ENCODE measurements around the gene CFD.
"Not testable (repeated sequence)": the region's sequence is repeated elsewhere in the genome, so short reads cannot be mapped to it uniquely, and the experiment has no call there.

Gene CFD

DNA sequence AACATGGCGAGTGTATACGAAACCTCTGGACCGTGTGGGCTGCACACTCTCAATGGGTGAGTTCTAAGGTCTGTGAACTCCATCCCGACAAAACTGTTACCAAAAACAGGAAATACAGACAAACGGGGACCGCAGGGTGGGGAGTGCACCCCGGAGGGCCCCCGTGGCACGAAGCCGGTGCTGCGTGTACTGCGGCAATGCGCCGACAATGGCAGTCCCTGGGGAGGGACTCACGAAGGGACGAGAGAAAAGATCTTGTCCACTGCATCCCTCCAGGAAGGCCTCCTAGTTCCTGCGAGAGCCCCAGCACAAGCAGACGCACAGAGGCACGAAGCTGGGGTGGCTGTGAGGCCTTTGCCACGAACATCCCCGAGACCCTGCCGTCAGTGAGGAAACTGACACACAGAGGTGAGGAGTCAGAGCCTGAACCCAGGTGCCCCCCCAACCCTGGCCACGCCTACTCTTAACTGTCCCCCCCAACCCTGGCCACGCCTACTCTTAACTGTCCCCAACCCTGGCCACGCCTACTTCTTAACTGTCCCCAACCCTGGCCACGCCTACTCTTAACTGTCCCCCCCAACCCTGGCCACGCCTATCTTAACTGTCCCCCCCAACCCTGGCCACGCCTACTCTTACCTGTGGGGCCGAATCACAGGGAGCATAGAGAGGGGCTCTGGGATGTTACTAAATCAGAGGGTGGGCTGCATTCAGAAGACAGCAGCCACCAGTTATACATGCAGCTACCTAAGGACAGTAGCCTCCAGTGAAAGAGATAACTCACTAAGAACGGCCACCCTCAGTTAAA is 29.3 kb downstream of the CFD start:
- no peak for DNase-seq (ENCODE audit: low read depth in 2 of 2)

DNA sequence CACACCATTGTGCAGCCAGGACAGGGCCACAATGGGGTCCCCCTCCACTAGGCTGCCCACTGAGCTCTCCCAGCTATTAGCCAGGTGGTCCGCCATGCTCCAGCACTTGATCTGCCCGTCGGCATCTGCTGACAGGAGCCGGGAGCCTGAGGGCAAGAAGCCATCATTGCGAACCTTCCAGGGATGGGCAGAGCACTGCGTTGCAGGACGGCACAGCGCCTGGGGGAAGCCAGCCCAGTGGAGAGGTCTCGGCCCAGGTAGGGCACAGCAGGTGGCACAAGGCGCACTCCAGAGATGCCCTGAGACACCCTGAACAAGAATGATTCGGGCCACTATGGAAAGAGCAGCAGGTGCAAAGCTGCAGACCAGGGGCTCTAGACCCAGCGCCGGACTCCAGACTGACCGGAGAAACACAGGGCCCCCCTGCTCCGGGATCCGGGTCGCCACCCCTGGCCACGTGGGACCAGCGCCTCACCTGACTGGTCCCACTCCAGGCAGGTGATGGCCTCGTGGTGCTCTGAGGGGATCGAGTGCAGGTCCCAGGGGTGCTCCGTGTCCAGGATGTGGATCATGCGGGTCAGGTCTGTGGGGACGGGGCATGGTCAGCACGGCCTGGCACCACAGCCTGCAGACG is 30.3 kb downstream of the CFD start:
- no peak for DNase-seq (ENCODE audit: low read depth in 2 of 2)

DNA sequence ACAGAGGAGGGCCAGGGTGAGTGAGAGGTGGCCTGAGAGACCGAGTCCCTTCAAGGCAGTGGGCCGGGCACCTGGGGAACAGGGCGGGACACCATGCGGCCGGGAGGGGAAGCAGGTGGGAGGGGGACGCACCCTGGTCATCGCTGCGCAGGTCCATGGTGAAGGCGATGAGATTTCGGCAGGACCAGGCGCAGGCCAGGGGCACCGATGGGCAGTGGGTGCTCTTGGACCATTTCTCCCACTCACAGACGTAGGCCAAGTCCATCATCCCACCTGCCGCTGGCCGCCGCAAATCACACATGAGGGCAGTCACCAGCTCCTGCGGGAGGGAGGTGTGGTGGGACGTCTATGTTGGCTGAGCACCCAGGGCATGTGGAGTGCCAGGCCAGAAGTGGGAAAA is 31.4 kb downstream of the CFD start:
- no peak for DNase-seq (ENCODE audit: low read depth in 2 of 2)

DNA sequence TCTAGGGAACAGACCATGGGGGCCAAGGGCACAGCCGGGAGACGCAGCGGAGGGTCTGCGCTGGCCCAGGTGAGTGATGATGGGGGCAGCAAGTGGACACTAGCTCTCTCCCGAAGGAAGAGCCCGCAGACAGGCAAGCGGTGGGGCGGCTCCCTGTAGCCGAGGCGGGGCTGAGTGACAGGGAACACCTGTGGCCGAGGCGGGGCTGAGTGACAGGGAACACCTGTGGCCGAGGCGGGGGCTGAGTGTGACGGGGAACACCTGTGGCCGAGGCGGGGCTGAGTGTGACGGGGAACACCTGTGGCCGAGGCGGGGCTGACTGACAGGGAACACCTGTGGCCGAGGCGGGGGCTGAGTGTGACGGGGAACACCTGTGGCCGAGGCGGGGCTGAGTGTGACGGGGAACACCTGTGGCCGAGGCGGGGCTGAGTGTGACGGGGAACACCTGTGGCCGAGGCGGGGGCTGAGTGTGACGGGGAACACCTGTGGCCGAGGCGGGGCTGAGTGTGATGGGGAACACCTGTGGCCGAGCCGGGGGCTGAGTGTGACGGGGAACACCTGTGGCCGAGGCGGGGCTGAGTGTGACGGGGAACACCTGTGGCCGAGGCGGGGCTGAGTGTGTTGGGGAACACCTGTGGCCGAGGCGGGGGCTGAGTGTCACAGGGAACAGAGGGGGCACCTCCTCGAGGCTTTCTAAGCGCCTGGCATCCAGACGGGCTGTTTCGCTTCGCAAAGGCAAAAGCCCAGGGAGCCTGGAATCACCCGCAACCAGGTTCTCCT is 32.1 kb downstream of the CFD start:
- DNase-seq (ENCODE audit: low read depth in 2 of 2), result not testable (repeated sequence)

DNA sequence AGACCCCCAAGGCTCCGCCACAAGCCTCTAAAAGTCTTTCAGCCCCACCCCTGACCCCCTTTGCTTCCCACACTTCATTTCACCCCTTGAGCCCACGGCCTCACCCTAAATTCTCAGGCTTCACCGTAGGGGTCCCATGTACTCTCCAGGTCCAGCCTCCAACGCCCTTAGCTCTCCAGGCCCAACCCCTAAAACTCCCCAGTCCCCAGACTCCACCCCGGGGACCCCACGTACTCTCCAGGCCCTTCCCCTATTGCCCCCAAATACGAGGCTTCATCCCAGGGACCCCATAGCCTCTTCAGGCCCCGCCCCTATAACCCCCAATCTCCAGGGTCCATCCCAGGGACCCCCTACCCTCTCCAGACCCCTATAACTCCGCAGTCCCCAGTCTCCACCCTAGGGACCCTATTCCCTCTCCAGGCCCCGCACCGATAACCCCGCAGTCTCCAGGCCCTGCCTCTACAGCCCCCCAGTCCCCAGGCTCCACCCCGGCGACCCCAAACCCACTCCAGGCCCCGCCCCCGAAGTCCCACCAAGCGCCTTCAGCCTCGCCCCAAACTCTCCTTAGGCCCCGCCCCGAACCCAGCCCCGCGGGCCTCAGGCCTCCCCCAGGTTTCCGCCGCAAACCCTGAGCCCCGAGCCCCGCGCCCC is 32.9 kb downstream of the CFD start:
- DNase-seq (ENCODE audit: low read depth in 2 of 2), result no peak

DNA sequence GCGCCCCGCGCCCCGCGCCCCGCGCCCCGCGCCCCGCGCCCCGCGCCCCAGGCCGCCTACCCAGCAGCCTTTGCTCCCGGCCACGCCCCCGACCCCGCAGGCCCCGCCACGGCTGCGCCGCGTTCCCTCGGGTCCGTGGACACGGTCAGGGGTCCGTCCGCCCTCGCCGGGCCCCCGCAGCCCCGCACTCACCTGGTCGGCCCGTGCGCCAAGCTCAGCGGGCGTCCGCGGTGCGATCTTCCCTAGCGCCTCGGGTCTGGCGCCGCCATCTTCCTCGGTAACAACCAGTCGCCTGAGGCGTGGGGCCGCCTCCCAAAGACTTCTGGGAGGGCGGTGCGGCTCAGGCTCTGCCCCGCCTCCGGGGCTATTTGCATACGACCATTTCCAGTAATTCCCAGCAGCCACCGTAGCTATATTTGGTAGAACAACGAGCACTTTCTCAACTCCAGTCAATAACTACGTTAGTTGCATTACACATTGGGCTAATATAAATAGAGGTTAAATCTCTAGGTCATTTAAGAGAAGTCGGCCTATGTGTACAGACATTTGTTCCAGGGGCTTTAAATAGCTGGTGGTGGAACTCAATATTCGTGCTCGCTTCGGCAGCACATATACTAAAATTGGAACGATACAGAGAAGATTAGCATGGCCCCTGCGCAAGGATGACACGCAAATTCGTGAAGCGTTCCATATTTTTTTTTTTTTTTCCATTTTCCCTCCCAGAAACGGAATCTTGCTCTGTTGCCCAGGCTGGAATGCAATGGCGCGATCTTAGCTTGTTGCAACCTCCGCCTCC is 33.6 kb downstream of the CFD start, which contains the start of the genes MED16 and RNU6-9:
MED16 (minus strand) TSS at position 294 of the 796 bp plus-strand sequence. CDS start 2,056 bp downstream, outside the sequence.
RNU6-9 (plus strand) TSS at position 591 of the 796 bp plus-strand sequence.
- peak; percentile 79 to 85 for DNase-seq (ENCODE audit: low read depth in 2 of 2)

DNA sequence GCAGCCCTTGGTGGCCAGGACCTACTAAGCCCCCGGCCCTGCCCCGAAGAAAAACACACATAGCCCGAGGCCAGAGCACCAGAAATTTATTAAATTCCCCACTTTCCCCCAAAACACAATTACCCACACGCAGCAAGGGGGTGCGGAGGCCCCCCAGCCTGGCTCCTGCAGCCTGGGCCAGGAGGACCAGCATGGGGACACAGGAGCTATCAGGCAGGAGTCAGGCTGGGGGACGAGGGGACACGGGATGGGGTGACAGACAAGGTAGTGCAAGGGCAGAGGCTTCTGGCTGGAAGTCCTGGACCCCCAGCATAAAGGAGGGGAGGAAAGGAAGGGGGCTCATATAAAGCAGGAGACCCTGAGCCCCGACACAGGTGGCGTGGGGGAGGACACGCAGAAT is 37.0 kb downstream of the CFD start:
- DNase-seq (ENCODE audit: low read depth in 2 of 2), result no peak

DNA sequence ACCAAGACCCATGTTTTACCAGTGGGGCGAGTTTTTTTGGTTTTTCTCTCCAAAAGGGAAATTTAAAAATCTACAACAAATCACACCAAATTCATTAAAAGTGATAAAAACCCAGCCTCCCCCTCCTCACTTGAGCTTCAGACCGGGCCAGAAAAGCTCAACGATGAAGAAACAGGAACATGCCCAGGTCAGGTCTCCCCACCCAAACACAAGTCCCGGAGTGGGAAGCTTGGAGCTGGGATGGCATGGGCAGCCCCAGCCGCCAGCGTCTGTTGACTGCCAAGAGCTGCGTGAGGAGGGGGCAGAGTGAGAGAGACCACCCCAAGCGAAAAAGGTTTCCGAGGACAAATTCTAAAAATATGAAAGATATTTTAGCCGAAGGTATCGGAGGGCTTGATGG is 37.5 kb downstream of the CFD start:
- no peak for DNase-seq (ENCODE audit: low read depth in 2 of 2)

DNA sequence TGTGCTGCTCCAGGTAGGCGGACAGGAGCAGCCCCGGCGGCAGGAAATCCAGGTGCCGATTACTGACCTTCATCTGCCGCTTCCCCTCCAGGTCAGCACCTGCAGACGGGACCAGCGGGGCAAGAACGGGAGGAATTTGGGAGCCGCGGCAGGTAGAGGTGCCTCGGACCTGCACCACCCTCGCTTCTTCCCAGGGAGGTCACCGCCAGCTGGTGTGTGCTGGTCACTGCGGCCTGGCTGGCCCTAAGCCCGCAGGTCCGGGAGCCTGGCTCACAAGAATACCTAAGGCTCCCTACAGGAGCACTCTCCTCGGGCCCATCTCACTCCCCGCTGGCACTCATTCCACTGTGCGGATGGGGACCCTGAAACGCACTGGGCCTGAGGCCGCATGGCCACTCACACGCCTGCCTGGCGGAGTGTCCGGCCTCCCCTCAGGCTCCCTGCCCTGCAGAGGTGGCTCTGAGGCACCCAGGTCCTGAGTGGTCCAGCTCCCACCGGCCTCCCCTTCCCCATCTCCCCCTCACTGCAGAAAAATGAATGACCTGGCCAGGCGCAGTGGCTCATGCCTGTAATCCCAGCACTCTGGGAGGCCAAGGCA is 38.1 kb downstream of the CFD start:
- no peak for DNase-seq (ENCODE audit: low read depth in 2 of 2)

DNA sequence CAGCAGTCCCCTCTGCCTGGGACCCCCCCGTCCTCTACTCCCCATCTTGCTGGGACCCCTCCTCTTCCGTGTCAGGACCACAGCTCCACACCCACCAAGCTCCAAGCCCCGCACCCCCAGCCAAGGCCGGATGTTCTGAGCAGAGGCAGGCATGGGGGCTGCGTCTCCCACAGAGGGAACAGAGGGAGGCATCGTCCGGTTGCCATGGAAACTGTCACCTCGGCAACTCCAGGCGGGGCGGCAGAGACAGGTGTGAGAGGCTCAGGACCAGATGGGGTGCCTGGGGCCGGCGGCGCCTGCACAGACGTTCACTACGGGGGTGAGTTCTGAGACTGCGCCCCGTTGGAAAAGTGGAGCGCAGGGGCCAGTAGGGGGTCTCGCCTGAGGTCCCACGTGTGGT is 39.2 kb downstream of the CFD start:
- DNase-seq (ENCODE audit: low read depth in 2 of 2), result no peak

DNA sequence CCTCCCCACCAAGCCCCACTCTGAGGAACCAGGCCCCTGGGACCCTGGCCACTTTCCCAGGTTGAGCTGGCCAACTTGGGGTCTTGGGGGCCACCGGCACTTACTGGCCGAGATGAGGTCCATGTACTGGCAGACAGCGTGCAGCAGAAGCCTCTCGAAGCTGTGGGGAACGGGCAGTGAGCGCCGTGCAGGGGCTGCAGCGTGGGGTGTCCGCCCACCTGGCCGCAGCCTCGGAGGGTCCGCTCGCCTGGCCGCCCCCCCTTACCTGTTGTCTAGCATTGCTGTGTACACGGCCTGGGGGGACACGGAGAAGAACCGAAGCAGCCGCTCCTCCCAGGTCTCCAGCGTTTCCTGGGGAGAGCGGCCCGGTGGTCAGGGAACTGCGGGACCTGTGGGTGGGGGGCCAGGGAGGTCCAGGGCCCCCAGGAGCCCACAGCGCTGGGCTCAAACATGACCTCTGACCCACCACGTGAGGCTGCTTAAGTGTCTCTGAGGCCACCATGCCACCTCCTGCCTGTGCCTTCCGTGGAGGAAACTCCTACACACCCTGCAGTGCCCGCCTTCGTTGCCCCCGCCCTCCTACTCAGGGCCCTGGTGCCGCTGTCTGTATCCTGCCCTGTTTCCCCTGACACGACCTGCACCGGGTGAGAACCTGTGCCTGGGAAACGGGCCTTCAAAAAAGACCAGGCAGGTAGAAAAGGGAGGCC is 40.0 kb downstream of the CFD start:
- DNase-seq (ENCODE audit: low read depth in 2 of 2), result no peak

DNA sequence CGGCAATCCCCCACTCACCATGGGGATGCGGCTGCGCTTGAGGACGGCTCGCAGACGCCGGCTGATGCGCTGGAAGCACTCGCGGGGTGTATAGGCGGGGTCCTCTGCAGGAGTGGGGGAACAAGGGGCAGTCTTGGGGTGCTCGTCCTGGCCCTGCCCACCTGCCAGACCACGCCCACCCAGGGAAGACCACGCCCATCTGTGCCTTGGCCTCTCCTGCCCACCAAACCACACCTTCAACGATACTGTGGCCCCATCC is 40.5 kb downstream of the CFD start:
- DNase-seq (ENCODE audit: low read depth in 2 of 2), result no peak

DNA sequence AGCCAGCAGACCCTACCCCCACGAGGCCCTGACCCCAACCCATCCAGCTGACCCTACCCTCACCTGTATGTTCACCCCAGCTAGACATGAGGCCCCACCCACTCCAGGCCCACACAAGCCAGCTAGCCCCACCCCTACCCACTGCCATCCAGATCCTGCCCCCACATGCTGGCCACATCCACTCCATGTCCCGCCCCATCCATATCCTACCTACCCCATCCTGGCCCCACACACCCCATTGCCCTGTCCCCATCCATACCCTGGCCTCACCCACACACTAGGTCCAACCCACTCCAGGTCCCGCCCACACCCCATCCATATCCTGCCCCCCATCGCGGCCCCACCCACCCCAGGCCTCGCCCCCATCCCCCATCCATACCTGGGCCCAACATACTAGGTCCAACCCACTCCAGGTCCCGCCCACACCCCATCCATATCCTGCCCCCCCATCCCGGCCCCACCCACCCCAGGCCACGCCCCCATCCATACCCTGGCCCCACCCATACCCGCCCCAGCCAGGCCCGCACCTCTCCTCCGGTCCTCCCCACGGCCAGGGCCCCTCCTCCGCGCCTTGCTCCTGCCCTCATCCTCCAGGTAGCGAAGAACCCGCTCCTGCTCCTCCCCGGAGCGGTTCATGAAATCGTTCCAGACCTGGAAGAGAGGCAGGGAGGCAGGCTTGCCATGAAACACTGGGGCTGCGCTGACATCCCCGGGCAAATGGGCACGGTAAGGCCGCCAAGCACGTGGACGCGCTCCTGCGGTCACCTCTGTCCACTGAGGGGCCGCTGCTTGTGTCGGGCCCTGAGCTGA is 41.0 kb downstream of the CFD start:
- DNase-seq (ENCODE audit: low read depth in 2 of 2), result no peak

DNA sequence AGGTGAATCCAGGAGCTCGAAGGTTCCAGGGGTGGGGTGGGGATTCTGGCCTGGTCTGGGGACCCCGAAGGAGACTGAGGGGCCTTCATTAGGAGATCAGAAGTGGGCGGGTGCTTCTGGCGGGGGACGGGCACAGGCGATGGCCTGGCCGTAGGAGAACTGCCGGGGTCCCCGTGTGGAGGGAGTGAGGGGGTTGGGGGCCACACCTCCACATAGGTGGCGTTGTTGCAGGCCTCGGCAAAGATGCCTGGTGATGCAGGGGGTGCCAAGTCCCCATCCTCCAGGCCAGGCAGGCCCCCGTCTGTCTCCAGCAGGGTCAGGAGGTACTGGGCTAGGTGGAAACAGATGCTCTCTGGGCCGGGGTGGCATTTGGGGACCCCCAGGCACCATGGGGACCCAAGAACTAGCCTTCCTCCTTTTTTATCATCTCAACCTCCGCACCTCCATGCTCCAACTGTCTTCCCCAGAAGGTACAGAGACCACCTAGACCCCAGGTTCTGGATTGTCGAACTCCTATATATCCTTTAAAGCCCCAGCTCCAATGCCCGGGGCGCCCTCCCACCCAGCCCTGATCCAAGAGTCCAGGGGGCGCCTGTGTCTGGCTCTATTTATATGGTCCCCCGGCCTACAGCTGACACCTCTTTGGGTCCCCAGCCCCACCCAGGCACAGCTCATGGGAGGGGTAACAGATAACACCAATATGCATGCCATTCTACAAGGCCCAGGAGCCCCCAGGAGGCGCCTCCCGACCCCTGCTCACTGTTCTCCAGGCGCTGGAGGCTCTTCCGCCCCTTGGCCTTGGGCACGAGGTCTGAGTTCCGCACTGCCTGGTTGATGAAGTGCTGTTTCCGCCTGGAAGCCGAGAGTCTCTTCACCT is 42.0 kb downstream of the CFD start:
- DNase-seq (ENCODE audit: low read depth in 2 of 2), result no peak

DNA sequence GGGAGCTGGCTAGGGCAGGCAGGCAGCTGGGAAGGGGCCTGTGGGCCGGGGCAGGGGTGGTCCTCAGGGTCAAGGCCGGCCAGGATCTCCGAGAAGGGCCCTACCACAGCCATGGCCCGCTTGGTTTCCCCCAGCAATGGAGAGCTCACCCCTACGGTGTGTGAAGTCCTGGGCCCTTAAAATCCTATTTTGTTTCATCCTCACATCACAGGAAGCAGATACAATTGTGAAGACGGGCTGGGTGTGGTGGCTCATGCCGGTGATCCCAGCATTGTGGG is 42.6 kb downstream of the CFD start:
- no peak for DNase-seq (ENCODE audit: low read depth in 2 of 2)

DNA sequence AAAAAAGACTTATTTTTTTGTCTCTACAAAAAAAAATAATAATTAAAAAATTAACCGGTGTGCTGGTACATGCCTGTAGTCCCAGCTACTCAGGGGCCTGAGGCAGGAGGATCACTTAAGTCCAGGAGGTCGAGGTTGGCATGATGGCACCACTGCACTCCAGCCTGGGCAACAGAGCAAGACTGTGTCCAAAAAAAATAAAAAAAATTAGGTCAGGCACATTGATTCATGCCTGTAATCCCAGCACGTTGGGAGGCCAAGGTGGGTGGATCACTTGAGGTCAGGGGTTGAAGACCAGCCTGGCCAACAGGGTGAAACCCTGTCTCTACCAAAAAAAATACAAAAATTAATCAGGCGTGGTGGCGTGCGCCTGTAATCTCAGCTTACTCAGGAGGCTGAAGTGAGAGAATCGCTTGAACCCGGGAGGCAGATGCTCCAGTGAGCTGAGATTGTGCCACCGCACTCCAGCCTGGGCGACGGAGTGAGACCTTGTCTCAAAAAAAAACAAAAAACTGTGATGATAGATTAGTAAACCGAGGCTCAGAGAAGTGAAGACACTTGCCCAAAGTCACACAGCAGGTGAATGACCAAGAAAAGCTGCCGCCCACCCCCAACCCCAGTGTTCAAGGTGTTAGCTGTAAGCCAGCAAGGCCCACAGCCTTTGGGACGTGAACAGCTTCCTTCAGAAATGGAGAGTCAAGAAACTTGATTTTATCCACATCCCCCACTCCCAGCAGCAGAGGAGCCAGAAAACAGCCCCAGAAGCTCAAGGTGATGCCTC is 43.2 kb downstream of the CFD start:
- no peak for DNase-seq (ENCODE audit: low read depth in 2 of 2)

DNA sequence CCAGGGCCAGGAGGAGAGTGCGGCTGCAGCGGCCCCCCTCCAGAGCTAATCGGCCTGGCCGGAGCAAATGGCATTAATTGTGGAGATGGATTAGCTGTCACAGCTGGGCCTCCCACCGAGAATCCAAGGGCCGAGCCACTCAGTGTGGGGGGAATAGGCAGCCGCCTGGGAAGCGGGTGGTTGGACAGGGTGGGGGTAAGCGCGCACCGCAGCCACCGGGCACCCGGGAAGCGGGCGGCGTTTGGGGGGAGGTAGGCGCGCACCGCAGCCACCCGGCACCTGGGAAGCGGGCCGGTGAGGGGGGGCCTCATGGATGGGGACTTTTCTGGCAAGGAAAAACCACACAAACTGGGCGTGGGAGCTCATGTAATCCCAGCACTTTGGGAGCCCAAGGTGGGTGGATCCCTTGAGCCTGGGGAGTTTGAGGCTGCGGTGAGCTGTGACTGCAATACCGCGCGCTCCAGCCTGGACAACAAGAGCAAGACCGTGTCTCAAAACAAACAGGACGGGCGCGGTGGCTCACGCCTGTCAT is 43.9 kb downstream of the CFD start:
- DNase-seq (ENCODE audit: low read depth in 2 of 2), result no peak

DNA sequence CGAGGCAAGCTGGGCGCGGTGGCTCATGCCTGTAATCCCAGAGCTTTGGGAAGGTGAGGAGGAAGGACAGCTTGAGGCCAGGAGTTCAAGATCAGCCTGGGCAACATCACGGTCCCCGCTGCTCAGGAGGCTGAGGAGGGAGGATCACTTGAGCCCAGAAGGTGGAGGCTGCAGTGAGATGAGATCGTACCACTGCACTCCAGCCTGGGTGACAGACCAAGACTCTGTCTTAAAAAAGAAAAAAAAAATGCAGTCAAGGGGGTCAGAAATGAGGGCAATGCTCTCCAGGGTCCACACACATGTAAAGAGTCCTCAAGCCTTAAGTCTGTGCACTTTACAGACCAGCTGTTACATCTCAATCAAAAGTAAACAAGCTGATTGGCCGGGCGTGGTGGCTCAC is 45.1 kb downstream of the CFD start:
- no peak for DNase-seq (ENCODE audit: low read depth in 2 of 2)
